ENCODE data around the gene CD44. TPM values are rescaled to one million over a fixed set of nuclear protein-coding genes. Genes with fewer than 3 reads are reported as not detected.

The CD44 gene
- total and polyA plus RNA-seq, 2 experiments from 2014 or later, result 8.5 to 41.3 TPM

GRCh38 chr11:35259529-35259928, 120.6 kb downstream of the CD44 start:
- Histone ChIP-seq H3K4me1 (ENCODE audit: low read depth) (no peaks in the 10 kb centered on the region), H3K27ac (no peak overlapping the region), H3K9me3 (ENCODE audit: low read depth) (no peaks in the 10 kb centered on the region), H3K4me3 (no peak overlapping the region), H3K36me3 (no peaks in the 10 kb centered on the region), H3K27me3 (no peaks in the 10 kb centered on the region)
- DNase-seq (ENCODE audit: low read depth in 1 of 2, low spot score in 1 of 2), result no peak
- no peak for TF ChIP-seq CTCF (IDR thresholded peaks at IDR 0.05; ENCODE audit: low read depth, low read length)

GRCh38 chr11:35260342-35260985, 121.5 kb downstream of the CD44 start:
- H3K4me3 ChIP-seq, result no peak overlapping the region
- no peaks in the 10 kb centered on the region for H3K36me3 ChIP-seq
- H3K27ac ChIP-seq, result no peak overlapping the region
- DNase-seq (ENCODE audit: low read depth in 1 of 2, low spot score in 1 of 2), result peak in 1 of 2 donors; percentile 69
- no peaks in the 10 kb centered on the region for H3K9me3 ChIP-seq (ENCODE audit: low read depth)
- H3K4me1 ChIP-seq (ENCODE audit: low read depth), result no peaks in the 10 kb centered on the region
- TF ChIP-seq CTCF (IDR thresholded peaks at IDR 0.05; ENCODE audit: low read depth, low read length), result no peak
- no peaks in the 10 kb centered on the region for H3K27me3 ChIP-seq

- no peak for TF ChIP-seq CTCF (IDR thresholded peaks at IDR 0.05; ENCODE audit: low read depth, low read length)
- no peaks in the 10 kb centered on the region for H3K9me3 ChIP-seq (ENCODE audit: low read depth)
- H3K4me1 ChIP-seq (ENCODE audit: low read depth), result no peaks in the 10 kb centered on the region
- H3K36me3 ChIP-seq, result no peaks in the 10 kb centered on the region
- H3K27me3 ChIP-seq, result no peaks in the 10 kb centered on the region
- H3K27ac ChIP-seq, result no peak overlapping the region
- no peak for DNase-seq (ENCODE audit: low read depth in 1 of 2, low spot score in 1 of 2)
- no peak overlapping the region for H3K4me3 ChIP-seq
These were observed 122.2 kb downstream of the CD44 start for GRCh38 chr11:35261197-35261596.

GRCh38 chr11:35262056-35262455, 123.1 kb downstream of the CD44 start:
- no peak for TF ChIP-seq CTCF (IDR thresholded peaks at IDR 0.05; ENCODE audit: low read depth, low read length)
- Histone ChIP-seq H3K4me3 (no peak overlapping the region), H3K9me3 (ENCODE audit: low read depth) (no peaks in the 10 kb centered on the region), H3K36me3 (no peaks in the 10 kb centered on the region), H3K27me3 (no peaks in the 10 kb centered on the region), H3K27ac (no peak overlapping the region), H3K4me1 (ENCODE audit: low read depth) (no peaks in the 10 kb centered on the region)
- DNase-seq (ENCODE audit: low read depth in 1 of 2, low spot score in 1 of 2), result no peak

- Histone ChIP-seq H3K9me3 (ENCODE audit: low read depth) (no peaks in the 10 kb centered on the region), H3K4me1 (ENCODE audit: low read depth) (no peaks in the 10 kb centered on the region), H3K4me3 (no peak overlapping the region), H3K27me3 (no peaks in the 10 kb centered on the region), H3K36me3 (no peaks in the 10 kb centered on the region), H3K27ac (no peak overlapping the region)
- DNase-seq (ENCODE audit: low read depth in 1 of 2, low spot score in 1 of 2), result no peak
- no peak for TF ChIP-seq CTCF (IDR thresholded peaks at IDR 0.05; ENCODE audit: low read depth, low read length)
These were observed 123.8 kb downstream of the CD44 start for GRCh38 chr11:35262735-35263134.

All from cardiac muscle cell (in vitro differentiated cells and primary cell).